Activated CD4-positive, CD25-positive, alpha-beta regulatory T cell treated with anti-CD3 and anti-CD28 coated beads, Interleukin-2, amount 50 U/mL, for 16 hours (primary cell): ENCODE data around the gene HPSE2.

Experiments
- DNase-seq: peaks from one replicate; pipeline ENCODE4 v3.0.0-alpha.2; 2020; ENCODE audit warnings: low read depth, low spot score

Gene HPSE2

DNA sequence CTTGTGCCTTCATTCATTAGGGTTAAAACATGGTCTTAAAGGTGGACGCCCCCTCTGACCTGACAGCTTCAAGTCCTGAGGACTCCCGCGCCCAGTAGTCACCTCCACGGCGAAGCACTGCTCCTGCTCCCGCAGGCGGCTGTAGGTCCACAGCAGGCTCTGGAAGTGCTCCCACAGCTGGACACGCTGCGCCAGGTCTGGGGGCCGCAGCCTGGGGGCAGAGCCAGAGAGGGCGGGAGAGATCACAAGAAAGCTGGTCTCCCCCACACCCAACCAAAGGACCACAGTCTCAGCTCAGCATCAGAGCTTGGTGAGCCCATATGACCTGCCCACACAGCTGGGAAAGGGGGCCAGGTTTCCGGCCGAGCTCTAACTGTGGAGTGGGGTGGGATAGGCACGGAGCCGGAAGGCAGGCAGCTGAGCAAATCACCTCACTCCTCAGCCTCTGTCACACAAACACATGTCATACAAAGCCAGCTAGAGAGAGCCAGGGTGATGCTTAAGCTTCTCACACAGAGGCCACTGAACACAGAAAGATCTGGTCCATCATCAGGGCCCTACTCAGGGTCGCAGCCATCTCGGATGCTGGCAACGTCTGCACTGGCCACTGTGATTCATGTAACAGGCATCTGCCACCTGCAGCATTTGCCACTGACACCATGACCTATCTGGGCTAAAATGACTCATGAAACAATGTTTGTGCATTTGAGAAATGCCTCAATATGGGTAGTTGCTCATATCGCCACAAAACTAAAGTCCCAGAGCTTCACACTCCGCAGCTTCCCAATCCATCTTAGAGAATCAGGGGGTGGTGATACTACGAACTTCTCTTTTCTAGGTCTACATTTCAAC lies 801.5 kb downstream of the HPSE2 start:
- DNase-seq: no peak

DNA sequence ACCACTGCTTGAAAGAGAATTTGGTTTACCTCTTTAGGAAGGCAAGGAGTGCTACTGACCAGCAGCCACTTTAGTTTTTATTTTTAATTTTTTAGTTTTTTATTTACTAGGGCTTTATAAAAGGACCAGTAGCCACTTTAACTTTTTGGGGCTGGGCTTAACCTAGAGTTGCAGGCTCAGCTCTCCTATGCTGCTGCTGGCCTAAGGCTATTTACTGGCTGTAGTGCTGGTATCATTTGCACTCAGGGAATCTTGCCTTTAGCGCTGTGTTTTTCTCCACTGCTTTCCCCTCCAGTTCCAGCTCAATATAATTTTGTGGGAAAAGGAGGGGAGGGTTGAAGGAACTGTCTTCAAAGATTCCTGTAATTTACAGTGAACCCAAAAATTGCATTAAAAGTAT lies 802.3 kb downstream of the HPSE2 start:
- no peak for DNase-seq

DNA sequence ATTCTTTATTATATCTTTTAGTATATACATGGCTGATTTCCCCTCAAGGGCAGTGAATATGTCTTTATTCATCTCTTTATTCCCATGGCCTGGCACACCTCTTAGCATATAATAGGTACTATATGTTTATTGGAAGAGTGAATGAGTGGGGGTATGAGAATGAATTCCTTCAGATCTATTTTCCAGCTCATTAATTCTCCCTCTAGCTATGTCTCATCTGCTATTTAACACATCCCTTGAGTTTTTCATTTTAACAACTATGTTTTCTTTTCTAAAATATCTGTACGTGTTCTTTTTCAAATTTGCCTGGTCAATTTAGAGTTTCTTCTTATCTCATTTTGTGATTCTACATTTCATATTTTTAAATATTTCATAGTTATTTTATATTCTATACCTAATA lies 803.3 kb downstream of the HPSE2 start:
- no peak for DNase-seq

DNA sequence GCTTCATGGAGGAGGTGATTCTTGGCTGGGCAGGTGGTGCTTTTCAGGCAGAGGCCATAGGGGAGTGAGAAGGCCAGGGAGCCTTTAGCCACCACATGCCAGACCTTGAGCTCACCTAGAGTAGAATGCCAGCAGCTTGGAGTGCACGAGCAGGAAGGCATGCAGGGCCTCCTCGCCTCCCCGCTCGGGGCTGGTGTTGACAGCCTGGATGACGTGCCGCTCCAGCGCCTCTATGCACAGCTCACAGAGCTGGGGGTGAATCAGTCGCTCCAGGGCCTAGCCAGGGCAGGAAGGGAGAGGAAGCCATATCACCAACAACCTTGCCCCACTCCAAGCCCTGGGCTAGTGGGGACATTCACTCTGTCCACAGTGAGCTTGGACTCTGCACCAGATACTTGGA lies 804.6 kb downstream of the HPSE2 start:
- no peak for DNase-seq

DNA sequence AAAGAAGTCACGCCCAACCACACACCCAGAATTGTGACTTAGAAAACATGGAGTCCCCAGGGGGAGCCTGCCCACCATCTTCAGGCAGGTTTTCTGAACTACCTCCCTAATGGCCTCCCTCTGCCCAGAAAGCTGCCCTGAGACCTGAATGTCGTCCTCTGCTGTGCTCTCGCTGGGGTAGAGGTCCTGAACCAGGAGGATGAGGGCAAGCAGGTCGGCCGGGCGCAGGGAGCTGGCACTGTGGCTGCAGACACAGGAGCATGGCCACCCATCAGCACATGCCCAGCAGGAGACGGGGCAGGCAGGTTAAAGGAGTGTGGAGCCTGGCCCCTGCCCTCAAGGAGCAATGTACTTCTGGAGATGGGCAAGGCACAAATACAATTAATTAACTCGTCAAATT lies 805.2 kb downstream of the HPSE2 start:
- no peak for DNase-seq

DNA sequence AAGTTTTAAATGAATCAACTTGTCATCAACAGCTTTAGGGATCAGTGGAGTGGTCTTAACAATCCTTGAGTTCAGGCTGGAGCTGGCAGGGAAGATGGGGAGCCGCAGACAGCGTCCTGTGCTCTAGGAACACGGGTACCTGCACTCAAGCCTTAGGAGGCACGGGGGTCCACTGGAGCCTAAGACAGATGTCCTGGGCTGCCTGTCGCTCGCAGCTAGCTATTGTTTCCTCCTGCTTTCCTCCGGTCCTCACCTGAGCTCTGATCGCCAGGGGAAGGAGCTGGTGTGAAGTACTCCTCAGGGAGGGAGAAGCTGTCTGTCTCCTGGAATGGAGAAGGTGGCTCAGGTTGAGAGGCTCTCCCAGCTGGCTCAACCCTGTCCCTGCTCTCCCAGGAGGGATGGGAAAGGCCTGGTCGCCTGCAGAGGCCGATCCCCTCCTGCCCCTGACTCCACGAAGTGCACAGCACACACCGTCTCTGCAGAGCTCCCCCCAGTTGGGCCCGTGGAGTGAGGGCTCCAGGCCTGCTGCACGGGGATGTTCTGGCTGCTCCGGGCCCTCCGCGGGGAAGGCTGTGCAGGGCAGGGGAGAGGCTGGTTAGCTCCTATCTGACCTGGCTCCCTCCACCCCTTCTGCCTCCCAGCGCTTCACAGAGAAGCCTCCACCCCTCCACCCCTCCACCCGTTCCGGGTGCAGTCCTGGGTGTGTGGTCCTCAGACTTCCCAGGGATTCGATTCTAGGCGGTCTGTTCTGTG lies 806.2 kb downstream of the HPSE2 start:
- no peak for DNase-seq

DNA sequence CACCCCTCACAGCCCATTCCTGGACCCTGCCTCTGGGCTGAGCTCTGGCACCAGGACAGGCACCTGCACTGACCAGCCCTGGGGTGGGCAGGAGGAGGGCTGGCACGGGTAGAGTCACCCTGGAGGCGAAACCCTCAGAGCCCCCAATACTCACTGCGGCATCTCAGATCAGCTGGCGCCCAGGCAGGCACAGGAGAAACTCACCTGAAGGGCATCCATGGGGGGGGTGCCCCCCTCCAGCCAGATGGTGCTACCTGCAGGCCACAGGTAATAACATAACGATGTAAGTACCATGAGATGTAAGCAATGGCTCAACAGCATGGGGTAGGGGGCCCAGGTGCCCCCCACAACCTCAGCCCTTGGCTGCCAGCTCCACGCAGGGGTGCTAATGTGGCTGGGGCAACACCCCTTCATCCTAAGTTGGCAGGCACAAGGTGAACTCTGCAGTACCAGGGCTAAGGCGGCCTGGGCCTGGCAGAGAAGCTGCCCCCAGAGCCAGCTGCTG lies 808.6 kb downstream of the HPSE2 start:
- no peak for DNase-seq

DNA sequence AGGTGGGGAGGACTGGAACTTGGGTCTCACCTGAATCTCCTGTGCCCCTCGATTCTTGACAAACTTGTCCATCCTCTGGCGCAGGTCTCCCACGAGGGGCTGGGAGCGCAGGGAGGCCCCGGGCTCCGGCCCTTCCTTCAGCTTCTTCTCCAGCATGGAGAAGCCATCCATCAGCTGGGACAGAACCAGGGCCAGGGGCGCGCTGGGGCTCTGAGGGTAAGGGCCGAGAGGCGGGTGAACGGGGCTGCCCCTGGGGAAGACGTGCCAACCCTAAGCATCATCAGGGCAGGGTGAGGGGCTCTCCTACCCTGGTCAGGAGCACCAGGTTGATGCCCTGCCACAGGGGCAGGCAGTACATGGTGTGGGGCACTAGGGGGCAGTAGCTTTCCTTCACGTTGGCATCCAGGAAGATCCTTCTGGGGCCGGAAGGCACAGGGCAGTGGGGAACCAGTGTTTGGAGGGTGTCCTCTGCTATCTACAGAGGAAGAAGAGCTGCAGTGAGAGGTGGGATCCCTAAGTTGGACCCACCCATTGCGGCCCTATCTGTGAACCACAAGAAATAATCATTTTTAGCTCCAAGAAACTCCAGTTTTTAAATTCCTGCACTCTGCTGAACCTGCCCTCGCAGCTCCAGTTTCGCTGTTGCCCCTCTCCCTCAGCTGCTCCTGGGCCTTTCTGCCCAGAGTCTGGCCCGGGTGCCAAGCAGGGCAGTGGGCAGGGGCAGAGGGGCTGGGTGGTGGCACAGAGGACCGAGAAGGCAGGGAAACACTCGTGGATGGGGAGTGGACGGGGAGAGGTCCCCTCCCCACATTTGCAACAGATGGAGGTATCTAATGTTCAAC lies 809.9 kb downstream of the HPSE2 start:
- DNase-seq: no peak

DNA sequence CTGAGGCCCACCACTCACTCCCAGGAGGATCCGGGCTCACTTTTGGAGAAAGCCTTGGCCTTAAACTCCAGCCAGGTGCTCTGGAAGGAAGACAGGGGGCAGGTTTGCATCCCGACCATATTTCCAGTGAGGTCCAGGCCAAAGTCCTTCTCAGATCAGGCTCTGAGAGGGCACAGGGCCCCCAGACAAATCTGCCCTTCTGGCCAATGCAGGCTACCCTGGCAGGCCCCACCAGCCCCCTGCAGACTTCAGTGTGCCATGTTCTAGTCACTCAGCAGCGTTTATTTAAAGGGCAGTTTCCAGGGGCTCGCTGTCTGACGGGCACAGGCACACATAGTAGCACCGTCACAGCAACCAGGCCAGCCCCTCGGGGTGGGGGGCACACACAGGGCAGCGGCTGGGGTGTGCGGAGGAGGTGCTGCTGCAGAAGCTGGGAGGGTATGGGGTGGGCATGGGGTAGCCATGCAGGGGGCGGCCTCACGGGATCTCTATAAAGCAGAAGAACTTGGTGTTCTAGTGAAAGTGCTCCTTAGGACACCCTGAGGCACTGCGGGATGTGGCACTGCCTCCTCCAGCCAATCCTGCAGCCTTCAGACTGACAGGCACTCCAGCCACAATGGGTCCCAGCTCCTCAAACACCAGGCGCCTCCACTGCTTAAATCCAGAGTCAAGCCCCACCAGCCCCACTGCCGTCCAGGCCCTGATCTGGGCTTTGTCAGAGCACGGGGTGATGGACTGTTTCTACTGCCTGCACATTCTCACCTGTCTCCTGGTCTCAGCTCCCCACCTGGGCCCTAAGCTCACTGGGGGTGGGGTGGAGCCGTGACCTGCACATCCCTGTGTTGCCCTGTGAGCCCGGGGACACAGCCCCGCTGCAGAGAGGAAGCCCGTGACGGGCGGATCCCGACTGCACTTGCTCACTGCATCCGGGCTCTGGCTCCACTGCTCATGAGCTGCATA lies 811.1 kb downstream of the HPSE2 start:
- no peak for DNase-seq

DNA sequence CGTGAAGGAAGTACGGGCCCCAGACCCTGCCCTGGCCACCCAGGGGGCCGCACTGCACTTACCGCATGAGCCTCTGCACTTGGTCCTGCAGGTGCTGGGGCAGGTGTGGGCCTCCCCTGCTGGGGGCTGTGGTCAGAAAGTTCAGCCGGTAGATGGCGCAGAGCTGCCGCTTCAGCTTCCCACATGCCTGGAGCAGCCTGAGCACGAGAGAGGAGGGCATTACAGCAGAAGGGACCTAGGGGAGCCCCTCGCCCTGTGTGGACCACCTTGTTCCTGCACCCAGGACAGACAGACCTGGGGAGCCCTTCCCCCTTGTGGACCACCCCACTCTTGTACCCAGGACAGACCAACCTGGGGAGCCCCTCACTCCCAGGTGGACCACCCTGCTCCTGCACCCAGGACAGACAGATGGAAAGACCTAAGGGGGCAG lies 811.9 kb downstream of the HPSE2 start:
- no peak for DNase-seq

DNA sequence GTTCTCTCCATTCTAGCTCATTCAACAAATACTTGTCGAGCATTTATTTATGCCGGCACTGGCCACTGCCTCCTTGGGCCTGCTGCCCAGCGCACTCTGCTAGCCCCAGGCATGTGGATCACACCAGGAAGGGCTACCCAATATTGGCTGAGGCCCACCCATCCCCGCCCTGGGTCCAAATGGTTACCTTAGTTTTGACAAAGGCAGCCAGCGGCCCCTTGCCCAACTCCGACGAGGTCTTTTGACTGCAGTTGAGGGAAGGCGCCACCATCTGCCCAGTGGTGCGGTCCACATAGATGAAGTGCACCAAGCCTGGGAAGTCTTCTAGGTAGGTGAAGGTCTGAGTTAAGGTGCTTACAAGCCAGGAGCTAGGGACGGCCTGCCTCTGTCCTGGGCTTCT lies 813.5 kb downstream of the HPSE2 start:
- DNase-seq: no peak

DNA sequence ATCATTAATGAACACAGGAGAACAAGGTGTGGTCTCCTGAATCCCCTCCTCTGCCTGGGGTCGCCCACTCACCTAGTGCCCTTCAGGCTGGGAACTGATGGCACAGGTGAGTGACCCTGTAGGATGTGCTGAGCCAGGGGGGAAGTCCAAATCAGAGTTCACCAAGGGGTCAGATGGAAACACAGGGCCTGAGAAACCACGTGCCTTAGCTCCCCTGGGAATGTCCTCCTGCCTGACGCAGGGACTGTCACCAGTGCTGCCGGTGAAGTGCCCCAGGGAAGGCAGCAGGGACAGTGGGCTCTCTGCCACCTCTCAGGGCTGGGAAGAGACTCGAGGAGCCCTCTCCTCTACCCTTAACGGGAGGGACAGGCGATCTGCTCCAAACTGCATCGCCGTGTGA lies 814.9 kb downstream of the HPSE2 start:
- no peak for DNase-seq

DNA sequence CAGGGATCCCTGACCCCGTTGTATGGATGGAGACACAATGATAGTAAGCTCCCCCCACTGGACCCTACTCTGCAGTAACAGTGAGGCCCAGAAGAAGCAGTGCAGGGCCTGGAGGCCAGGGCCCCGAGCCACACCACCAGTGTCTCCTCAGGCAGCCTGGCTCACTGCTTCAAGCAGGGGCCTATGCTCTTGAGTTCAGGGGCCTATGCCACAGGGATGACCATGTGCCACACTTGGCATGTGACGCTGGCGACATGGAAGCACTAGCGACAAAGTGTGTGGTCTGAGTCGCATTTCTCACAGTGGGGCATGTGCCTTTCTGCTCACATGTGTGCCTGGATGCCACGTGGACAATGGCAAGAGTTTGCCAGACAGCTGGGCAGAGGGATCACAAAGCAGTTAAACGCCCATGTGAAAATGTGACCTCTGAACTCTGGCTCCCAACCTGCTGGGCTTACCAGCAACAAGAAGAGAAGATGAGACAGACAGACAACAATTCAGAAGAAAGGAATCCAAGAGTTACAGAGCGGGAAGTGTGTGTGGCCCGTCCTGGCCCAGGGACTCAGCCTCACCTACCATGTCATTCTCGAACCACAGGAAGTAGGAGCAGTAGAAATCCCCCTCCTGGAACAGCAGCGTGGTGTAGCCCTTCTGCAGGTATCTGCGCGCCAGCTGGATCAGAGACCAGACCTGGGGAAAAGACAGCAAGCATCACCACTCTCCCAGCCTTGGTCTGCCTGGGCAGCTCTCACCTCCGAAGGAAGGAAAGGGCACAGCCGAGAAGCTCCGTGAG lies 816.0 kb downstream of the HPSE2 start:
- no peak for DNase-seq

DNA sequence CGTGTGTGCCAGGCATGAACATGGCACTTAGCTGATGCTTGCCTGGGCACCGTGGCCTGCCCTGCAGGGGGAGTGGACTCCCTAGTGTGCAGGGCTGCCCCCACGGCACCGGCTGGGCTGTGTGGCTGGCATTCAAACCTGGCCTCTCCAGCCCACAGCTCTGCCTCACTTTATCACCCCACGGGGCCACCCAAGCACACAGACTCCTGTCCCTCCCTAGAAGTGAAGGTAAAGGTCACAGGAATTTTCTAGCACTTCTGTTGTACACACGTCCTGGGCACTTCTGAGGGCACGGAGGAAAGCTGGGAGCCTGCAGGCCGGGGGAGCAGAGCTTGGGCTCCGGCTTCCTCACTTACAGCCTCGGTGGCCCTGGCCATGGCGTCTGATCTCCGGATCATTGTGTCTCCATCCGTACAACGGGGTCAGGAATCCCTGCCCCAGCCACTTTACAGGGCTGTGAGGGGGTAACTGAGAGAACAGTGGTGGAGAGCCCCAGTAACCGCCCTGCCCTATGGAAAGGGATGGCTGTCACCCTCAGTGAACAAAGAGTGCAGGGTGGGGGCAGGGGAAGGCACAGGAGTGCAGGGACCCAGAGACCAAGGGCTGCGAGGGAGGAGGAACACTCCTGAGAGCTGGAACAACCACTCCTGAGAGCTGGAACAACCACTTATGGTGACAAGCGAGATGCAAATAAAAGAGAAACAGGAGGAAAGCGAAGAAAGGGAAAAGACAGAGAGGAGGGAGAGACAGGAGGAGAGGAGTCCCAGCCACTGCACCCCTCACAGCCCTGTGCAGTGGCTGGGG lies 816.8 kb downstream of the HPSE2 start:
- no peak for DNase-seq

DNA sequence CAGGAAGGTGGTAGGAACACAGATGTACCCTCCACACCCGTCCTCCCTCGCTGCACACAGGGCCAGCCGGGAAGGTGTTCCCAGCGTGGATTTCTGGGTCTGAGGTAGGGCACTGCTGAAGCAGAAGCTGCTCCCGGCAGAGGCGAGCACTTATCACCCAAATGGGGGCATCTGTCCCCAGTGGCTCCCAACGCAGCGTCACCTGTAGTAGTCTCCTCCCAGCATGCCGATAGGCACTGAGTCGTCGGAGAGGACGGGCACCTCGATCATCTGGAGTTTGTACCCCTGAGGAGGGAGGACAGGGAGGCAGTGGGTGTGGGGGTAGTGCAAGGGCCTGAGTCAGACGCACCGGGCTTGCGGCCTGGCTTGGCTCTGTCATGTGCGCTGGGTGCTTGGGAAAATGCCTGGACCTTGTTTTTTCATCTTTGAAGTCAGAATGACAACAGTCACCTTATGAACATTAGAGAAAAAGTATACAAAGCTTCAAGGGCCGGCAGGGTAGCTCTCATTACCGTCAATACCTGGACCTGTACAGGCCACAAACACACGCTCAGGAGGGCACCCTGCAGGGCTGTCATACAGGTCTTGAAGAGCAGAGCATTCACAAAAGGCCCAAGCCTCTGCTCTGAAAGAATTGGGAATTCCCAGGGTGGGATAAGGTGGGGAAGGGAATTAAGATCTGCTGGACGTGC lies 817.5 kb downstream of the HPSE2 start:
- DNase-seq: no peak

DNA sequence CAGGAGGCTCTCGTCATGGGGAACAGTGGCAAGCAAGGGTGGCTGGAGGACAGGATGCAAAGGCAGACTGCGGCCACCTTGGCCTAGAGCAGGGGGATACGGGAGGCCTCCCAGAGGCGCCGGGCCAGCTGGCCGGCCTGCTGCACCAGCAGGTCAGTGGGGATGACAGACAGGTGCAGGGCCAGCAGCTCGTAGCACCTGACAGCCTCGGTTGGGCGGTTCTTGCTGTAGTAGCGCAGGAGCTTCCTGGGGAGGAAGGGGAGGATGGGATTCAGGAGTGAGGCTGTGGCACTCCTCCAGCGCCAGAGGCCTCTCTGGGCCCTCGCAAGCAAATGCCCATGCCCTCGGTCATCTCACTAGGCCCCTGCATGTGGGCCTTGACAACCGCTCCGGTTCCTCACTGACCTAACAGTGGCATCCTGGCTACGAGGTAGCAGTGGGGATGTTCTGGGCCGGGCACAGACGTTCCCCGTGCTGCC lies 818.1 kb downstream of the HPSE2 start:
- DNase-seq: no peak

DNA sequence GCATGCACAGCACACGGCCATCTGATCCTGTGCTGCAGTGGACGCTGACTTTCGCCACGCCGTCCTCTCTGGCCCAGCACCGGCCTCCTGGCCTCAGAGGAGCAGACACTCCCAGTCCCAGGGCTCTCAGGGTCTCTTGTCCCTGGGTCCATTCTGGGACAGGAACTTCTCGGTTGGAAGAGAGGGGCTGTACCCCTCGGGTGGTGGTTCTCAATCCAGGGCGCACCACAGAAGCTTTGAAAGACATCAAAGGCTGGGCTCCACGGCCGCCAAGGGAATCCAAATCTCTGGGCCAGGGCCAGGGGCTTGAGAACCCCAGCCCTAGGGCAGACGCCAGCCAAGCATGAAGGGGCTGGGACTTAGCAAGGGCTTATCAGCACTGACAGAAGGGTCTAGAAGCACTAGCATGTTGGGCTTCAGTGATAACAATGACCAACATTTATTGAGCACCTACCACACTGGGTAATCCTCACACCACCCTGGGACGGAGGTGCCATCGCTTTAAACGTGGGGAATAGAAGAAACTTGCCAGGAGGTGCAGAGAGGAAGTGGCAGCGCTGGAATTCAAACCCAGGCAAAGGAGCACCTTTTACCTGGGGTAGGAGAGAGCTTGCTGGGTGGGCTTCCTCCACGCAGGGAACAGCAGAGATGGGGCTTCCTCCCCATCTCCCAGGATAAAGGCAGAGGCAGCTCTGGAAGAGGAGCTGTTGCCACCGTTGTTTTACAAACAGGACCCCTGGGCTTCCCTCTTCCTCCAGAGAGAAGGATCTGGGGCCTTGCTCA lies 818.9 kb downstream of the HPSE2 start:
- no peak for DNase-seq

DNA sequence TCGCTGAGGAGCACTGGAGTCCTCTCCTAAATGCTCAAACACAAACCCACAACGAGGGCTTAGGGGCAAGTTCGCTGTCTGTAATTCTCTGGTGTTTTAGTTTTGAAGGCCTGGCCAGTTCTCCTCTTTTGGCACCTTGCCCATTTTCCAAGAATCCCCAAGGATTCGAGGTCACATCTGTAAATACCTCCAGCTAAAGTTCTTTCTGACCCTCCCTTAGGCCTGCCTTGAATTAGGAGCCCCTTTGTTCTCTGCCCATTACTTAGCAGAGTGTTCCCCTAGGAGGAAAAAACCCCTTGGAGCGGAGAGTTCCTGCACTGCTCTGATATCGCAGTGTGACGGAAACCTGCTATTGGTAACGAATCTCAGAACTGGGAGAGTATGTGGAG lies 819.9 kb downstream of the HPSE2 start:
- DNase-seq: no peak
